ENCODE data around the gene KLHL13.
"Not testable (repeated sequence)": the region's sequence is repeated elsewhere in the genome, so short reads cannot be mapped to it uniquely, and the experiment has no call there.

The KLHL13 gene, protein sequence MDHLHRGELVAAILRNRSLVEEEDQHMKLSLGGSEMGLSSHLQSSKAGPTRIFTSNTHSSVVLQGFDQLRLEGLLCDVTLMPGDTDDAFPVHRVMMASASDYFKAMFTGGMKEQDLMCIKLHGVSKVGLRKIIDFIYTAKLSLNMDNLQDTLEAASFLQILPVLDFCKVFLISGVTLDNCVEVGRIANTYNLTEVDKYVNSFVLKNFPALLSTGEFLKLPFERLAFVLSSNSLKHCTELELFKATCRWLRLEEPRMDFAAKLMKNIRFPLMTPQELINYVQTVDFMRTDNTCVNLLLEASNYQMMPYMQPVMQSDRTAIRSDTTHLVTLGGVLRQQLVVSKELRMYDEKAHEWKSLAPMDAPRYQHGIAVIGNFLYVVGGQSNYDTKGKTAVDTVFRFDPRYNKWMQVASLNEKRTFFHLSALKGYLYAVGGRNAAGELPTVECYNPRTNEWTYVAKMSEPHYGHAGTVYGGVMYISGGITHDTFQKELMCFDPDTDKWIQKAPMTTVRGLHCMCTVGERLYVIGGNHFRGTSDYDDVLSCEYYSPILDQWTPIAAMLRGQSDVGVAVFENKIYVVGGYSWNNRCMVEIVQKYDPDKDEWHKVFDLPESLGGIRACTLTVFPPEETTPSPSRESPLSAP

DNA sequence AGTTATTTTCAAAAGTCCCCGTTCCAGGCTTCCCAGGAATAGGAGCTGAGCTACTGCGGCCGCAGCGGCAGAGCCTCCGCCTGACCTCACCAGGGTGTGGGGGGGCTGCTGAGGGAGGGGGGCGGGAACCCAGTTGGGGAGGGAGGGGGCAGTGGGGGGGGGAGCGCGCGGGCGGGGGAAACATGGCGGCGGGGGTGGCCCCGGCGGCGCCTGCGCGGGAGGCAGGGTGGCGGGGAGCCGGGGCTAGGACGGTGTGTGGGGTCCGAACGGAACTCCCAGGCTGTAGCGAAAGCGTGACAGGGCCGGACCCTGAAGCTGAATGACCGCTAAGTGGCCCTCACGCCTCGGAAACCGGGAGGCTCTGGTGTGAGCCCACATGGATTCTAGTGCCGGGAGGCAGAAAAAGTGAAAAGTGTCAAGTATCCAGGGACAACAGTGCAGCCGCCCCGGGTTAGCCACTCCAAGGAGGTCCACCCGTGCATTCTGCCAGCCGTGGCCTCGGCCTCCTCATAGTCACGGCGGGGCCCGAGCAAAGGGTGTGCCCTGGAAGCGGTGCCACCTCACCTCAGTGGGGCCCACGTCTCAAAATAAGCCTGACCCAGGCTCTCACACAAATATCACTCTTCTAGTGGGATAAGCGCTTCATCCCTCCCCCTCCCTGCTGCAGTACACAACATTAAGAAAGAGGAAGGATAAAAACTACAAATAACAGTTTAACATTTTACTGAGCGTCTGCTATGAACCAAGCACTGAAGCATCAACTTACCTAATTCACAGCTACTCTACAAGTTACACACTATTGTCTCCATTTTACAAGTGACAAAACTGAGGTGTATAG, at the start of gene KLHL13:
TSS of gene KLHL13 (minus strand) at position 98 of the 838 bp plus-strand sequence. CDS start 88,337 bp downstream, outside the sequence.
- DNase-seq: peak; percentile 79

DNA sequence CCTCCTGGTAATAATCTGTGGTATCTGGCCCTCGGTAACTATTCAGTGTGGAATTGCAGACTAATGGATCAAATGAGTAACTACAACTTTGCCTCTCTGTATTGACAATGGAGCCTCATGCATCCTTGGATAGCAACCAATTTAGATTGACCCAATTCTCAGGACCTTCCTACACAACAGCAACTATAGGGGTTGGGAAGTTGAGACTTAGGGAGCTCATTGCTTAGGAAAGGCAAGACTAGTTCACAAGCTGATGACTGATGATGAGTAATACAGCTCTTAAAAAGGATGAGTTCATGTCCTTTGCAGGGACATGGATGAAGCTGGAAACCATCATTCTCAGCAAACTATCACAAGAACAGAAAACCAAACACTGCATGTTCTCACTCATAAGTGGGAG, 47.5 kb upstream of the KLHL13 start:
- no peak for DNase-seq

DNA sequence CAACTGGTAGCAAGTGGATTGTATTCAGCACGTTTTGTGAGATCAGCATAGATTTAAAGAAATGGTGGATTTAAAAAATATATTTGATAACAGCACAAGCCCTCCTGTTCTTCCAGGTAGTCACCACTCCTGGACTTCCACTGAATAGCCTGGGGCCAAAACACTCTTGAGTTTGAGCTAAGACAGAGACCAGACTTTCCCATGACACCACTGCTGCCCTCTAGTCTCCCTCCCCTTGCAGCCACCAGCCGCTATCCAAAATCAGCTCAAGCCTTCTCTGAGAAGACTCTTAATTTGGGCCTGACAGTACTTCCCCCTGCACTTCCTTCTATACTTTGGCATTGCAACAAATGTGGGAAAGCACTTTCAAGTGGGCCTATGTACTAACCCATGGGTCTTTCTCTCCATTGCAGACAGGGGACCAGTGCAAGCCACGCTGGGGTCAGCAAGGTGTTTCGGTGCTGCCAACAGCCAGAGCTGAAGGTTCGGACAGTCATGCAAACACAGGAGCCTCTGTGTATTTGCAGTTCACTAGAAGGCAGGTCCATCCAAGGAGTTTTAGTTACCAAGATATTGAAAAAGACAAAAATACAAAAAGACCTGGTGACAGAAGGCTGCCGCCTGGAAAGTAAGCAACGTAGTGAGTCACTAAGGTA, 40.5 kb upstream of the KLHL13 start:
- no peak for DNase-seq

GRCh38 chrX:118156254-118156952, 39.8 kb upstream of the KLHL13 start:
- no peak for DNase-seq

- no peak for DNase-seq
These were observed 36.7 kb upstream of the KLHL13 start for GRCh38 chrX:118153270-118153669.

- DNase-seq: no peak
These were observed 36.1 kb upstream of the KLHL13 start for GRCh38 chrX:118152721-118153120.

GRCh38 chrX:118148737-118149136, 32.1 kb upstream of the KLHL13 start:
- DNase-seq: no peak

DNA sequence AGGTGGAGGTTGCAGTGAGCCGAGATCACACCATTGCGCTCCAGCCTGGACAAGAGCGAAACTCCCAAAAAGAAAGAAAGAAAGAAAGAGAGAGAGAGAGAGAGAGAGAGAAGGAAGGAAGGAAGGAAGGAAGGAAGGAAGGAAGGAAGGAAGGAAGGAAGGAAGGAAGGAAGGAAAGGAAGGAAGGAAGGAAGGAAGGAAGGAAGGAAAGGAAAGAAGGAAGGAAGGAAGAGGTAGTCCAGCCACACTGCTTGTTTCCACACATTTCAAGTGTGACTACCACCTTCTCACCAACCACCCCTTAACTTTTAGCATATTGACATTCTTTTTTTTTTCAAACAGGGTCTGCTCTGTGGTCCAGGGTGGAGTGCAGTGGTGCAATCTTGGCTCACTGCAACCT, 31.2 kb upstream of the KLHL13 start:
- not testable (repeated sequence) for DNase-seq

DNA sequence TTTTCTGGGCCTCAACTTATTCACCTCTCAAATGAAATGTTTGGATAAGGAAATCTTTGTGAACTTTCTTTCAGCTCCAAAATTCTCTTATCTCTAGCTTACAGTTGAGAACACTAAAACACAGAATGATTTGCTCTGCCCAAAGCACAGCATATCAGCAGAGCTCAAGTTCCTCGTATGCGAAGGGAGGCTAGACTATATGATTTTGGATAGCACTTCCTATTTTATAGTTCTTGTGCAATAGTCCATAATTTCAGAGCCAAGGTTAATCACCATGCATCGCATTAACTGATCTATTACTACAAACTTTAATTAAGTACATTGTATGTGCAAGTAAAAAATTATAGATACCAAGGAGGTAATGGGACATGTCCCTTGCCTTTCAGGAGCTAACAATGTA, 27.0 kb upstream of the KLHL13 start:
- no peak for DNase-seq

- no peak for DNase-seq
These were observed 14.7 kb upstream of the KLHL13 start for GRCh38 chrX:118131336-118131735.

GRCh38 chrX:118129681-118130080, 13.1 kb upstream of the KLHL13 start:
- no peak for DNase-seq

DNA sequence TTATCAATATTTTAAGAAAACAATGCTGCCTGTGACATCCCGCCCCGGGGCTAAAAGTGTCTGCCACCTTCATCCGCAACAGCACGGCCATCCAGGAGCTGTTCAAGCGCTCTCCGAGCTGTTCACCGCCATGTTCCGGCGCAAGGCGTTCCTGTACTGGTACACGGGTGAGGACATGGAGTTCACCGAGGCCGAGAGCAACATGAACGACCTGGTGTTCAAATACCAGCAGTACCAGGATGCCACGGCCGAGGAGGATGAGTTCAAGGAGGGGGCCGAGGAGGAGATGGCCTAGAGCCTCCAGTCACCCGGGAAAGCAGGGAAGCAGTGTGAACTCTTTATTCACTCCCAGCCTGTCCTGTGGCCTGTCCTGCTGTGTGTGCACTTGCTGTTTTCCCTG, 12.1 kb upstream of the KLHL13 start:
- DNase-seq: no peak

DNA sequence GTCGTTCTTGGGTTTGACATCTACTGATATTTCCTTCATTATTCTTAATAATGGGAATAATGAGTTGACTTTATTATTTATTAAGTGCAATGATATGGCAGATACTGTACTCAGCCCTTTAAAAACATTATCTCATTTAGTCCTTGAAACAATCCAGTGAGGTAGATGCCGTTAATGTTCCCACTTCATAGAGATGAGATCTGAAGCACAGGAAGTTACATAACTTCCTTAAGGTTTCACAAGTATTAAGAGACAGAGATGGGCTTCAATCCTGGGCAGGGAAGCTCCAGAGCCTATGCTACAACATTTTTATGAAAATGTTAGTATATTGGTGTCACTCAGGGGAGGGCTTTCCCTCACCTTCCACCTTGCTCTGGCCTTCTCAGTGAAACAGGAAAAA, 9.7 kb upstream of the KLHL13 start:
- no peak for DNase-seq

- DNase-seq: not testable (repeated sequence)
These were observed 7.6 kb upstream of the KLHL13 start for GRCh38 chrX:118124243-118124642.

- DNase-seq: no peak
These were observed 1.1 kb upstream of the KLHL13 start for GRCh38 chrX:118117741-118118140.

DNA sequence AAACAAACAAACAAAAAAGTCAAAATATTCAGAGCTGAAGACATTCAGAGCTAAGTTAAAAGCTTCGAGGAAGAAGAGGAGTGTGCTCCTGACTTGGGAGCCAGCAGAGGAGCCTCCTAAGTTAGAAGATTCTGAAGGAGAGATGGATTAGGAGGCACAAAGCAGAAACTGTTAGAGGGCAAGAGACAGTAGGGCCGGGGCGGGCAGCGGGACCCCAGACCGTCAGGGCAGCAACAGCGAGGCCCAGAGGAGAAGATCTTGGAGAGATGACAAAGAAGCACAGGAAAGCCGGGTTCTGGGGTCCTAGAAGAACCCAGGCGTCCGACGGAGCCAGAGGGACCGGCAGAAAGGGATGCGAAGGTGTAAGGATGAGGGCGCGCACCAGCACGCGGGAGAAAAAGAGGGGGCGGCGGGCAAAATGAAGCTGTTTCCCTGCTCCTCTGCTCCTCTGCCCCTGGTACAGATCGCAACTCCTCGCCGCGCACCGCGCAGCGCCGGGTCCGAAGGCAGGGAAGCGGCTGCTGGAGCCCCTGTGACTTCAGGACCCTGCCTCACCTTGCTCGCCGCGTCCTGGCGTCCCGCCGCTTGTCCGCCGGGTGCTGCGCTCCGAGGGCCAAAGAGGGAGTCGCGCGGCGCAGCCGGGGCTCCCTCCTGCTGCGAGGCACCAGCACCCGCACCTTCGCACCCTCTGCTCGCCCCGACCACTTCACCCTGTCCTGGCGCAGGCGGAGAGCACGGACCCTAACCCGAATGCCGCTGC, 477 bp downstream of the KLHL13 start:
- peak; percentile 68 for DNase-seq

DNA sequence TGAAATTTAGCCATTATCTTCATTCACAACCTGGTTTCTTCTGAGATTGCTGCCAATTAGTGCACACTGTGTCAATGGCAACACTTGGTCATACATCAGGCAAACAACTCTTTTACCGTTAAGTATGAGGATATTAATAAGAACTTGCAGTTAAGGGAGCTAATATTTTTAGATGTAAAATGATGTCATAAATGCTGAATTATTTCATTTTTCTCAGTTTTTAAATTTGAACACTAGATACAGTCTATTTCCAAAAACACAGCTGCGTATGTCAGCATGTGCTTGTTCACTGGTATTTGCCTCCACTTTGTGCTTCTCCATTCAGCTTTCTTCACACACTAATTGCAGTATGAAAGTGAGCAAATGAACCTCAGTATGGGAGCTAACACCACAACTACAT, 1.6 kb downstream of the KLHL13 start:
- DNase-seq: peak; percentile 11

DNA sequence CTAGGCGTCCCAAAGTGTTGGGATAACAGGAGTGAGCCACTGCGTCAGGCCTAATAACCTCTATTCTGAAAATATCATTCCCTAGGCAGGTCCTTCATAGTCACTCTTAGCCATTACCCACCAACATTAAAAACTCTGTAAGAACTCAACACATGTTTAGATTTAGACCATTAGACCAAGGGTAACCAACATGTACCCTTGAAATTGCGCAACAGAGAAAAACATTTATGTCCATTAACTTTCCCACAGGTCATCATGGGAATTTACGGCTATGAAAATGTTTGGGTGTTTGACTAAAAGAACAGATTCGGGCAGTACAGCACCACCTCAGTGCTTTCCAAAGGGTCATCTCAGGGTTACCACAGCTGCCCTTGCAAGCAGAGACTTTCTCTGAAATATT, 7.5 kb downstream of the KLHL13 start:
- DNase-seq: no peak

GRCh38 chrX:118108304-118108703, 8.3 kb downstream of the KLHL13 start:
- DNase-seq: no peak

- no peak for DNase-seq
These were observed 16.5 kb downstream of the KLHL13 start for GRCh38 chrX:118100091-118100490.

DNA sequence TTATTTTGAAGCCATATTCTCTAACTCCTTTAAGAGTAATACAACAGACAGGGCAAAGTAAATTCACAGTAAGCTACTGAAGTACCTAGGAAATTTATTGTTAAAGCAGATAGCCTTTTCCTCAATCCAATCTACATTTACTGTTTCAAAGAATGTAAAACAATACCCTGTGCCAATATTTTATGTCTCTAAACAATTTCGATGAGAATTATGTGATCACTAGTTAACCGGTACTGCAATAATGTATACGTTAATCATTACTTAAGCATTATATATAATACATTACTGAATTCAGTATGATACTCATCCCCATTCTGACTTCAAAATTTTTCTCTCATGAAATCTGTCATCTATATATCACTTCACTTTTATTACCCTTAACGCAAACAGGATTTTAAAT, 28.5 kb downstream of the KLHL13 start:
- no peak for DNase-seq

DNA sequence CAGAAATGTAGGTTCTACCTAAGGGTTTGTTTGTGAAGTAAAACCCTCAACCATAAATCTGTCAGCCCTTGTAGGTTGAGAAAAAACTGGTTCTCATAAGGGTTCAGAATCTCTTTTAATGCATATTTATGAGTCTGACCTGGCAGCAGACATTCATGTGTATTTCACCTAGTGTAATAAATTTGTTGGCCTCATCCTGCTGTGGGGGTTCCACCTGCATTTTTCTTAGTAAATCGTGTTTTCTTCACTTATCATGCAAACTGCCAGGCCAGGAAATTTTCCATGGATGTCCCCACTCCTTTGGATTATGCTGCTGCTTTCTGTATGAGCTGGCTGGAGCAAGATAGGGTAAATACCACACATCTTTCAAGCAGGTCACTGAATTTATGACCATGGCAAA, 42.4 kb downstream of the KLHL13 start:
- no peak for DNase-seq
